ENCODE results near the gene CALCOCO1.

- TF ChIP-seq CTCF (IDR thresholded peaks at IDR 0.05; ENCODE audit: low read depth, low read length, missing input control) (no peak), REST (IDR thresholded peaks at IDR 0.05) (no peak), RAD21 (IDR thresholded peaks at IDR 0.05) (no peak), MAX (IDR thresholded peaks at IDR 0.05) (no peak)
These were observed 24.3 kb upstream of the CALCOCO1 start, which contains the start of gene CISTR for GRCh38 chr12:53751336-53752191.
